Stimulated activated CD8-positive, alpha-beta memory T cell treated with anti-CD3 and anti-CD28 coated beads, Interleukin-12 subunit alpha, Interleukin-12 subunit beta, amount 100 ng/mL, for 24 hours (primary cell): ENCODE measurements around the gene STYXL1.

Experiments
- DNase-seq: peaks from one replicate; pipeline ENCODE4 v3.0.0-alpha.2; 2020; ENCODE audit errors: extremely low read depth

Gene STYXL1

GRCh38 chr7:75993689-75994387 is 54.0 kb downstream of the STYXL1 start:
- DNase-seq: no peak

DNA sequence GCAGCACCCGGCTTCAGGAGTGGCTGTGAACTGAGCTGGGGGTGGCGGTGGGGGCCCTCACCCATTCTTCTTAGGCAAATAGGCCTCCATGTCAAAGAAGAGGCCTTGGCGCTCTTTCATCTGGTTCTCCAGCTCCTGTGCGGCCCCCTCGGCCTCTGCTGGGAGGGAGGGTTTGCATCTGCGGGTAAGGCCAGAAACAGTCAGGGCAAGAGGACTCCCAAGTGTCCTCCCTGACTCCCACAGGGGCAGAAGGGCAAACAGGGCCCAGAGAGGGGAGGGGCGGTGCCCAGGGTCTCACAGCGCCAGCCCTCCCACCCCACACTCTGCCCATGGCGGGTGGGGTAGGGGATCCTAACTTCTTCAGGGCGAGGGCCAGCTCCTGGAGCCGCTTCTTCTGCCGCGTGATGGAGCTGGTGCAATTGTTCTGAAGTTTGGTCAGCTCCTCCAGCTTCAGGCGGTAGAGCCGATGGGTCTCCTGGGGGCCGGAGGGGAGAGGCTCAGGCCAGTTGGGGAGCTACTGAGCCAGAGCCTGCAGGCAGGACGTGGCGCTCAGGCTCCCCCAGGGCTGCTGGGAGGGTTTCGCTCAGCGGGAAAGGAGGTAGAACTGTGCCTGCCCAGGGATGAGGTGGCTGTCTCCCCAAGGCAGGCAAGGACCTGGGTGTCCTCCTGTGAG is 55.6 kb downstream of the STYXL1 start:
- no peak for DNase-seq

GRCh38 chr7:75991531-75992082 is 56.2 kb downstream of the STYXL1 start:
- DNase-seq: no peak

DNA sequence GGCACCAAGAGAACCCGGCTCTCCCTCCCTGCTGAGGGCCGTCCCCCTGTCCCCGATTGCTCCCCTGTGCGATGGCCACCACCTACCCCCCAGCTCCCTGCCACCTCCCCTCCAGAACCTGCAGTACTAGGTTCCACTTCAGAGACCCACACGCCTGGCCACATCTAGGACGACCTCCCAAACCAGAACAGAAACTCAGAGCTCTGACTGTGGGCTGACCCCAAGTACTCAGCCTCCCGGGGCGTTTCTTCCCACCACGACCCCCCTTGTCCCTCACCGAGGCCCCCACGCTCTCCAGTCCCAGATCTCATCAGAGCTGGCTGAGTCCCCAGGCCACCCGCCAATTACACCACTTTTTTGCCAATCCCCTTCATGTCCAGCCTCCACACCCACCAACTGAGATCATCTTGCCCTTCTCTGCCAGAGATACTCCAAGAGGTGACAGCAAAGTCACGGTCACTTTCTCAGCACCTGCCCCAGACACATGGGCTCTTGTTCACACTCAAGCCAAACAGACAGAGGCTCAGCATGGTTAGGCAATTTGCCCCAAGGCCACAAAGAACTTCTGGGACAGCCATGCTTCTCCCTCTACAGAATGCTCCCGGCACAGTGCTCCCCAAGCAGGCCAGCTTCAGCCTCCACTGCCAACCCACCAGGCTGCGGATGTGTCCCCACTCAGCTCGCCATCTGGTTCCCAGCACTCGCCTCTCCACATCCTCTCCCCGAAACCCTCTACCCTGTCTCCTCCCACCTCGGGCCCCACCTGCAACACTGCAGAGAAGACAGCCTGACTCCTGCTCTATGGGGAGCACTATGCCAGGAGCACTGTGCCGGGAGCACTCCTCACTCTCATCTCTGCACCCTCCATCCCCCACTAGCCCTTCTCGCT is 58.1 kb downstream of the STYXL1 start:
- no peak for DNase-seq

GRCh38 chr7:75988568-75989499 is 59.0 kb downstream of the STYXL1 start:
- no peak for DNase-seq

GRCh38 chr7:75987805-75988567 is 59.8 kb downstream of the STYXL1 start:
- DNase-seq: no peak

- DNase-seq: no peak
These were observed 60.6 kb downstream of the STYXL1 start for GRCh38 chr7:75987026-75987804.

DNA sequence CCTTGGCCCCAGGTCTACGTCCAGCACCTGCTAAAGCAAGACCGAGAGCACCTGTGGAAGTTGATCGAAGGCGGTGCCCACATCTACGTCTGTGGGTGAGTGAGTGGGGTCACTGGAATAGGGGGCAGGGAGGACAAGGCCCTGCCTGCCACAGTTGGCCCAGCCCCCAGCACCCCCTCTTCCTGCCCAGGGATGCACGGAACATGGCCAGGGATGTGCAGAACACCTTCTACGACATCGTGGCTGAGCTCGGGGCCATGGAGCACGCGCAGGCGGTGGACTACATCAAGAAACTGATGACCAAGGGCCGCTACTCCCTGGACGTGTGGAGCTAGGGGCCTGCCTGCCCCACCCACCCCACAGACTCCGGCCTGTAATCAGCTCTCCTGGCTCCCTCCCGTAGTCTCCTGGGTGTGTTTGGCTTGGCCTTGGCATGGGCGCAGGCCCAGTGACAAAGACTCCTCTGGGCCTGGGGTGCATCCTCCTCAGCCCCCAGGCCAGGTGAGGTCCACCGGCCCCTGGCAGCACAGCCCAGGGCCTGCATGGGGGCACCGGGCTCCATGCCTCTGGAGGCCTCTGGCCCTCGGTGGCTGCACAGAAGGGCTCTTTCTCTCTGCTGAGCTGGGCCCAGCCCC is 61.5 kb downstream of the STYXL1 start:
- DNase-seq: no peak

GRCh38 chr7:75985518-75986146 is 62.2 kb downstream of the STYXL1 start:
- DNase-seq: no peak

- no peak for DNase-seq
These were observed 62.7 kb downstream of the STYXL1 start for GRCh38 chr7:75985009-75985517.

- DNase-seq: no peak
These were observed 63.4 kb downstream of the STYXL1 start for GRCh38 chr7:75984130-75985008.

GRCh38 chr7:75983471-75984129 is 64.2 kb downstream of the STYXL1 start:
- no peak for DNase-seq

GRCh38 chr7:75982306-75983064 is 65.3 kb downstream of the STYXL1 start:
- no peak for DNase-seq

- DNase-seq: no peak
These were observed 66.1 kb downstream of the STYXL1 start for GRCh38 chr7:75981453-75982305.

DNA sequence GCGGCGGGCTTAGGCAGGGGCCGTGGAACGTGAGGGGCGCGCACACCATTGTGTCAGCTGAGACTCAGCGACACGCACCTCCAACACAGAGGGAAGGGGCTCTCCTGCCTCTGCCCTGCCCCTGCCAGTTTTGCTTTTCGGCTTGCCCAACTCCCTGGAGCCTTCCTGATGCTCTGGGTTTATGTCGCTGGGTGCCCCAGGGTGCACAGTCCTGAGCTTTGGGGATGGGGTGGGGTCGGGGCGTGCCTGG is 66.7 kb downstream of the STYXL1 start:
- no peak for DNase-seq
